Ovary (tissue), 3 donors: Measurements from ENCODE around the gene BLTP2.

Source experiments
- CTCF ChIP-seq, 3 donors: fragments of 450-650 bp in 2 of 3; fragments of 200-600 bp in 1 of 3; IDR thresholded peaks; one replicate each; pipeline versions ENCODE4 v1.5.1 to v1.8.0; 2016 to 2022; ENCODE audit warnings: antibody characterized with exemption in 3 of 3, mild to moderate bottlenecking in 1 of 3
- EP300 ChIP-seq: sonication (generic); formaldehyde crosslinking; IDR thresholded peaks from one replicate; pipeline ENCODE4 v1.6.1; 2017; ENCODE audit warnings: antibody characterized with exemption
- POLR2A ChIP-seq: fragments of 450-650 bp; IDR thresholded peaks from one replicate; pipeline ENCODE4 v1.6.1; 2017; ENCODE audit warnings: antibody characterized with exemption, mild to moderate bottlenecking, moderate library complexity
- donor health status: DM: no; HTN: no; CAD: no.

DNA sequence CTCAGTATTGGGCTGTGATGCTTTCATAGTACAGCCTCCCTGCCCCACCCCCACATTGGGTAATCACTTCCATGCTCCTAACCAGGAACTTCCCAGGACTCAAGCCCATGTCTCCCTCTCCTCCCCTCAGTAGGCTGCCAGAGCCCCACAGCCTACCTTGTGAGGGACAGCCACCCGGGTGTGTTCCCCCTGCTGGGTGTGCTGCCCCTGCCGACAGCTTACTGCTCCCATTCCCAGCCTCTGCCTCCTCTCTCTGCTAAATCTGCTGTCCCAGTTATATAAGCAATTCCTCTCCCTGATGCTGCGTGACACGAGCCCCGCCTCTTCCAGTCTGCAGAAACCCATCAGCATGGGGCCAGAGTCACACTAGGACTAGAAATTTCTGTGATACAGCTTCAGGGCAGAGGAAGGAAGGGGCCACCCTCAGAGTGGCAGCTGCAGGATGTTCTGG is 31.0 kb downstream of the BLTP2 start, which contains the start of gene RSKR:
- no peak for TF ChIP-seq CTCF (IDR thresholded peaks at IDR 0.05)
- no peak for TF ChIP-seq POLR2A
- TF ChIP-seq EP300 = no peak
